Measurements from ENCODE around the gene CERS6.
"Not testable (repeated sequence)": the region's sequence is repeated elsewhere in the genome, so short reads cannot be mapped to it uniquely, and the experiment has no call there.

CERS6 gene

GRCh38 chr2:168469281-168469988 lies 13.4 kb downstream of the CERS6 start:
- DNase-seq: no peak

GRCh38 chr2:168470320-168471162 lies 14.5 kb downstream of the CERS6 start:
- DNase-seq: no peak

GRCh38 chr2:168471163-168471475 lies 15.0 kb downstream of the CERS6 start:
- DNase-seq: no peak

- DNase-seq: no peak
Observed at GRCh38 chr2:168475636-168476035, 19.6 kb downstream of the CERS6 start.

GRCh38 chr2:168478206-168478605 lies 22.1 kb downstream of the CERS6 start:
- no peak for DNase-seq

GRCh38 chr2:168480356-168480755 lies 24.3 kb downstream of the CERS6 start:
- no peak for DNase-seq

GRCh38 chr2:168480825-168481585 lies 24.9 kb downstream of the CERS6 start:
- no peak for DNase-seq

- no peak for DNase-seq
Observed at GRCh38 chr2:168482269-168482668, 26.2 kb downstream of the CERS6 start.

- DNase-seq: no peak
Observed at GRCh38 chr2:168482952-168483831, 27.1 kb downstream of the CERS6 start.

GRCh38 chr2:168486477-168486876 lies 30.4 kb downstream of the CERS6 start:
- no peak for DNase-seq

- DNase-seq: no peak
Observed at GRCh38 chr2:168490015-168490874, 34.2 kb downstream of the CERS6 start.

GRCh38 chr2:168490946-168491605 lies 35.0 kb downstream of the CERS6 start:
- DNase-seq: no peak

- not testable (repeated sequence) for DNase-seq
Observed at GRCh38 chr2:168491728-168492127, 35.7 kb downstream of the CERS6 start.

GRCh38 chr2:168493219-168493618 lies 37.1 kb downstream of the CERS6 start:
- not testable (repeated sequence) for DNase-seq

- no peak for DNase-seq
Observed at GRCh38 chr2:168494190-168494711, 38.2 kb downstream of the CERS6 start.

GRCh38 chr2:168495524-168495923 lies 39.5 kb downstream of the CERS6 start:
- no peak for DNase-seq

- no peak for DNase-seq
Observed at GRCh38 chr2:168496906-168497305, 40.8 kb downstream of the CERS6 start.

GRCh38 chr2:168499500-168499899 lies 43.4 kb downstream of the CERS6 start:
- no peak for DNase-seq

GRCh38 chr2:168500516-168500915 lies 44.4 kb downstream of the CERS6 start:
- no peak for DNase-seq

- no peak for DNase-seq
Observed at GRCh38 chr2:168501466-168502065, 45.5 kb downstream of the CERS6 start.

All from NCI-H748 treated with DMSO at 0.1 percent for 48 hours (cell line).